Measurements from ENCODE around the gene EFL1. TPM values are rescaled to one million over a fixed set of nuclear protein-coding genes. Genes with fewer than 3 reads are reported as not detected.

The EFL1 gene
- total RNA-seq, 1 donor = 10.8 TPM

DNA sequence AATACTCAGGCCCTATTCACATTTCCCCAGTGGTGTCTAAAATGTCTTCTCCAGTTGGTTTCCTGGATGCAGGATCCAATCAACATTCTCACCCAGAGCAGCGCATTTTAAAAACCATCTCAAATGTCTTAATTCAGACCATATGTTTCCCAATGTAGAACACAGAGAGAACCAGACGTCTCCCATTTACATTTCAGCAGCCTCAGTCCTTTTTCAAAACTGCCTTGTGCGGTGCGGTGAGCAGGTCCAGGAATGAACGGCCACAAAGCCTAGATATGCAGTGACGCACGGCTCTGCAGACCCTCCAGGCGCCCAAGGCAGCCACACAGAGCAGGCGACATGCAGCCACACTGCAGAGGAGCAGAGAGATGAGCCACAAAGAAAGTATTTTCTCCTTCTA is 150.6 kb downstream of the EFL1 start:
- H3K4me1 ChIP-seq (ENCODE audit: insufficient read depth, low read length) = no peaks in the 10 kb centered on the region
- H3K9me3 ChIP-seq (ENCODE audit: low read depth, low read length) = no peaks in the 10 kb centered on the region
- H3K27me3 ChIP-seq (ENCODE audit: insufficient read depth, low read length) = no peaks in the 10 kb centered on the region
- no peak overlapping the region for H3K4me3 ChIP-seq (ENCODE audit: low read length)

DNA sequence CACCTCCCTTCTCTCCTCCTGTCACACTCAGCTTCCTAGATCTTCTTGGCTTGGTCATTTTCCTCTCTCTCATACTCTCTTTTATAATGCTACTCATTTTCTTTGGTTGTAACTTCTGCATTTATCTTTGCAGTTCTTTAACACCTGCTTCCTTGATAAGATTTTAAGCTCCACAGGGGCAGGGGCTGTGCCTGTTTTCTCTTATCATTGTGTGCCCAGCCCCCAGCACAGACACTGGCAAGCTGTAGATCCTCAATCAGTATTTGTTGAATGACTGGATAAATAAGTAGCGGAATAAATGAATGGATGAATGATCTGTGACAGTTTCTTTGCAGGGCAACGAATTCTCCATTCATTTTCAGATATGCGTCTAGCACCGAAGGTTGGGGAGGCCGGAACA is 152.4 kb downstream of the EFL1 start:
- no peaks in the 10 kb centered on the region for H3K9me3 ChIP-seq (ENCODE audit: low read depth, low read length)
- H3K4me1 ChIP-seq (ENCODE audit: insufficient read depth, low read length) = no peaks in the 10 kb centered on the region
- H3K4me3 ChIP-seq (ENCODE audit: low read length) = no peak overlapping the region
- no peaks in the 10 kb centered on the region for H3K27me3 ChIP-seq (ENCODE audit: insufficient read depth, low read length)

DNA sequence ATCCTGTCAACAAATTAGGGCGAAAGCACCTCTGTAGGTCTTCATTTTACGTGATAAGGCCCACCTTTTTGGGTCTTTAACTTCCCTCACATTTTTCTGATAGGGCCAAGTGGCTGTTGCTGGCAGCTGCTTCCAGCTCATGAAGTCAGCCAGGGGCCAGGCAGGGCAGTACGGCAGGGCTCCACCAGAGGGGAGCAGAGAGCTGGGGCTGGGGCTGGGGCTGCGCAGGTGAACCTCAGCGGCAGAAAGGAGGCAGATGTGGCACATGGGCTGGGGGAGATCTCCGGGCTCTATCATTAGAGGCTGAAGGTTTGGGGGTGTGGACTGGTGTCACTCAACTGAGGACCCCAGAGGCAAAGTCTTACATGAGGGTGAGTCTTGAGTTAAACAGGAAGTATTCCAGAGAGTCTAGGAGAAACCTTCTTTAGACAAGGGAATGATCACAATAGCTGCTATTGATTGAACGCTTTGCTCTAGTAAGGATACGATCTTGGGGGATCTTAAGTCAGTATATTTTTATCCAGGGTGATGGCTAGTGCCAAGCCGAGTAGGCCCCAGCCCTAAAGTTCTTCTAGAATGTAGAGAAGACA is 153.9 kb downstream of the EFL1 start:
- H3K9me3 ChIP-seq (ENCODE audit: low read depth, low read length) = no peaks in the 10 kb centered on the region
- H3K4me1 ChIP-seq (ENCODE audit: insufficient read depth, low read length) = no peaks in the 10 kb centered on the region
- H3K4me3 ChIP-seq (ENCODE audit: low read length) = no peak overlapping the region
- no peaks in the 10 kb centered on the region for H3K27me3 ChIP-seq (ENCODE audit: insufficient read depth, low read length)

DNA sequence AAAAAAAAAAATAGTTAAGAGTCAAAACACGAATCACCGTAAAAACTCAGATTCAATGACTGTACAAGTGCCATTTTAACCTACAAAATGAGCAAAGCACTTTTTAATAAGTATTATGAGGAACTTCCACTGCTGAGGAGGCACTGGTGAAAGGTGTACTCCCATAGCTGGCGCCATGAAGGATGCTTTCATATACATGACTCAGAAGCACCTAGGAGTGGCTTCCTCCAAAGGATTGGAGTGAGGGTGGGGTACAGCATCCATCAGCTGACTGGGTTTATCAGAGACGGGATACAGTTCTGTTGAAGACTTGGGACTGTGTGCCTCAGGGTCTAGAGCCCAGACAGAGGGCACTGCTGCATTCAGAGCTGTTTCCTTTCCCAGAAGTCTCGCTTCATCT is 155.9 kb downstream of the EFL1 start:
- H3K4me1 ChIP-seq (ENCODE audit: insufficient read depth, low read length) = no peaks in the 10 kb centered on the region
- no peaks in the 10 kb centered on the region for H3K27me3 ChIP-seq (ENCODE audit: insufficient read depth, low read length)
- no peaks in the 10 kb centered on the region for H3K9me3 ChIP-seq (ENCODE audit: low read depth, low read length)
- no peak overlapping the region for H3K4me3 ChIP-seq (ENCODE audit: low read length)

DNA sequence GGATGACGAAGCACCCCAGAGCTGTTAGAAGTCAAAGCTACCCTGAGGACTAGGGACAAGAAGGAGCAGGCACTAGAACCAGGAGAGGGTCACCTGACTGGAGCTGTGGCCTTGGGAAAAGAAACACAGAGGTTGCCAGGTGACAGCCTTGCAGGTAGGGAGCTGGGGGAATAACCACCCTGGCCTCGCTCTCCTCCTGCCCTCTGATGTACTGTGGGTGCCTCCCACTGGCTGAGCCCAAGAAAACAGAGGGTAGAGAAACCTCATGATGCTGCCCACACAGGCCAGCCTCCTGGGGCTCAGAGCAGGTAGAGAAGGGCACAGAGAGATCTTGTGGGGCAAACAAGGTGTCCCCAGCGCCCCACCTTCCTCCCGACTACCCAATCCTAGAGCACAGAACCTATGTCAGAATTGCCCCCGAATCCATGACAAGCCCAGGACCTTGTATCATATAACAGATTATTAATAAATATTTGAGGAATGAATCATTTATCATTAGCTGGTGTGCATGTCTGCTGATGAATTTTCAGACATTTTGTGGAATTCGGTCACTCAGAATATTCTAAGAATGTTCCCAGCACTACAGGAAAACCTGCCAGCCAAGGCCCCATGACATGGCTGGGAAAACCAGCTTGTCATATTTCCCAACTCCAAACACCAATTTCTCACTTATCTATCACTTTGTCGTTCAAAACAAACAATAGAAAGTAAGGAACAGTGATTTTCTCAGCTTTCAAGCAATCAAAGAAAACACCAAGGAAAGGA is 156.9 kb downstream of the EFL1 start:
- H3K27me3 ChIP-seq (ENCODE audit: insufficient read depth, low read length) = no peaks in the 10 kb centered on the region

DNA sequence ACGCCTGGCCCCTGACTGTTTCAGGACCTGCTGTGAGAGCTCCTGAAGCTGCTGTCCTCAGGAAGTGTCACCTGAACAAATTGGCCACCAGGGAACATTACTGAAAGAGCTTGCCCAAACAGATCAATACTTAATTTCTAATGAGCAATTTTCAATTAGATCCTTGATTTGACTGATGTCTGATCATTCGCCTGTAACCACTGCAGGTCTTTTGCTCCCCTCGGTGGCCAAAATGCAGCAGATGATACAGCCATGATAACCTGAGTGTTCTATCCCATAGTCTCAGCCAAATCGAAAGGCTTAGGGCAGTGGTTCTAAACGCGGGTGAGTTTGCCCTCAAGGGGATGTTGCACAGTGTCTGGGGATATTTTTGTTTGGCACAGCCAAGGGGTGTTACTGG is 159.1 kb downstream of the EFL1 start:
- Histone ChIP-seq H3K4me3 (ENCODE audit: low read length) (no peak overlapping the region), H3K9me3 (ENCODE audit: low read depth, low read length) (no peaks in the 10 kb centered on the region), H3K27me3 (ENCODE audit: insufficient read depth, low read length) (no peaks in the 10 kb centered on the region), H3K4me1 (ENCODE audit: insufficient read depth, low read length) (no peaks in the 10 kb centered on the region)

More for the DNA sequence above, 156.9 kb downstream of the EFL1 start:
- H3K4me1 ChIP-seq (ENCODE audit: insufficient read depth, low read length) = no peaks in the 10 kb centered on the region
- no peak overlapping the region for H3K4me3 ChIP-seq (ENCODE audit: low read length)
- no peaks in the 10 kb centered on the region for H3K9me3 ChIP-seq (ENCODE audit: low read depth, low read length)

DNA sequence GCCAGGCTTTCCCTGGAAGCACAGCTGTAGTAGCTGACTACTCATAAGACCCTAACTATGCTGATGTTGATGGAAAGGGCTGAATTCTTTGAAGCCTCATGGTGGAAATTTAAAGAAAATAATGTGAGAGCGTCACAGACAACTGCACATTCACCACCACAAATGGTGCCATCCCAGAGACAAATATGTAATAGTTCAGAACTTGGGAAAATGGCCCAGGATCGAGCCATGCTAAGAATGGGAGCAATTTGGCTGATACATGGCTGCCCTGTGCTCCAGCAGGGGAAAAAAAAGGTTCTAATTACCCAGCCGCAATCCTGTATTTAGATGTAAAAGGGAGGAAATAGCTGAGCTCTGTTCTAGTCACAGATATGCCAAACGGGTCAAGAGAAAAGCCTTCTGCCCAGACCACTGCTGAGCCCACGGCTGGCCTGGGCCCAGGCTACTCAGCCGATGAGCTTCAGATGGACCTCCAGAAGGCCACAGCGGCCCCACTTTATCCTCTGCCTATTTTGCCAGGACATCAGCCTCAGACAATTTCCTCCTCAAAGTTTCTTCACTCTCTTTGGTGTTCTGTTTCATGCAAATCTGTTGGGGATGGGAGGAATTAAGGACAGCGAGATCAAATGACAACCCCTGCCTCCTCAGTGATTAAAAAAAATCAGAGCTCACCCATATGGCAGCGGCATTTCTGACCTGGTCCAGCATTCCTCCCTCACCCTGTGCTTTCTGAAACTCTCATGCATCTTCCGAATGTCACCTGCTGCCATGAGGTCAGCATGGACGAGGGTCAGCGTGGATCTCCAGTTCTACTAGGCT is 162.2 kb downstream of the EFL1 start:
- no peaks in the 10 kb centered on the region for H3K4me1 ChIP-seq (ENCODE audit: insufficient read depth, low read length)
- H3K27me3 ChIP-seq (ENCODE audit: insufficient read depth, low read length) = no peaks in the 10 kb centered on the region
- no peaks in the 10 kb centered on the region for H3K9me3 ChIP-seq (ENCODE audit: low read depth, low read length)
- H3K4me3 ChIP-seq (ENCODE audit: low read length) = no peak overlapping the region

DNA sequence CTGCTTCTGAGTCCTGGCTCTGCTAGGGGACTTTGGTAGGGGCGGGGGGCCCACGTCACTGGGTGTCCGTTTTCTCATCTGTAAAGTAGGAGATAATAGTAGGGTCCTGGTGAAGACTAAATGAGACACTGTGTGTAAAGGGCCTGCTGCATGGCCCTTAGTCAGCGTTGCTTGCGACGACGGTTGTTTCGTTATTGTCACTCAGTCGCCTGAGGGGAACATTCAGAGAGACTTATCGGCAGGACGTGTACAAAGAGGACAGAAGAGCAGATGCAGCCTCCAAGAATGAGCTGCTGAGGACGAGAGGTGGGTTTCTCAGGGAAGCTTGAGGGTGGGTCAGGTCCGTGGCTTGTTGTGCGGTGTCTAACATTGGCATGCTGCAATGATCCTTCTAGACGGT is 163.9 kb downstream of the EFL1 start:
- no peaks in the 10 kb centered on the region for H3K27me3 ChIP-seq (ENCODE audit: insufficient read depth, low read length)
- no peaks in the 10 kb centered on the region for H3K9me3 ChIP-seq (ENCODE audit: low read depth, low read length)
- H3K4me1 ChIP-seq (ENCODE audit: insufficient read depth, low read length) = no peaks in the 10 kb centered on the region
- H3K4me3 ChIP-seq (ENCODE audit: low read length) = no peak overlapping the region

DNA sequence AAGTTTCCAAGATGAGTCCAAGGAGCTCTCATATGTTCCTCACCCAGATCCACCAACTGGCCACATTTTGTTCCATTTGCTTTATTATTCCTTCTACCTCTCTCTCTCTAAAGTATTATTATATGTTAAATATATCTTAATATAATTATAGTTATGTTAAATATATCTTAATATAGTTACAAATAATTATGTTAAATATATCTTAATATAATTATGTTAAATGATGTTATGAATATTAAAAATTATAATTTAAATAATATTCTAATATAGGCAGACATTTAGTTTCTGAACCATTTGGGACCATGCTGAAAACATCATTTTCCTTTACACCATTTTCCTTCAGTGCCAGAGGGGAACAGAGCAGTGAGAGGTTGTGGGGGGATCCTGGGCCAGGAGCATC is 166.7 kb downstream of the EFL1 start:
- Histone ChIP-seq H3K27me3 (ENCODE audit: insufficient read depth, low read length) (no peaks in the 10 kb centered on the region), H3K9me3 (ENCODE audit: low read depth, low read length) (no peaks in the 10 kb centered on the region), H3K4me1 (ENCODE audit: insufficient read depth, low read length) (no peaks in the 10 kb centered on the region), H3K4me3 (ENCODE audit: low read length) (no peak overlapping the region)

DNA sequence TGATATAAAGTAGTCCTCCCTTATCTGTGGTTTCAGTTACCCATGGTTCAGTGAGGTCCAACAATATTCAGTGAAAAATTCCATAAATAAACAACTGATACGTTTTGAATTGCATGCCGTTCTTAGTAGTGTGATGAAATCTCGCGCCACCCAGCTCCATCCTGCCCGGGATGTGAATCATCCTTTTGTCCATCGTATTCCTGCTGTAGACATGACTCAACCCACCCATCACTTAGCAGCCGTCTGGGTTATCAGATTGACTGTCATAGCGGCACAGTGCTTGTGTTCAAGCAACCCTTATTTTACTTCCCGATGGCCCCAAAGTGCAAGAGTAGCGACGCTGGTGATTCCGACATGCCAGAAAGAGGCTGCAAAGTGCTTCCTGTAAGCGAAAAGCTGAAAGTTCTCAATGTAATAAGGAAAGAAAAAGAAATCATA is 168.7 kb downstream of the EFL1 start:
- H3K27me3 ChIP-seq (ENCODE audit: insufficient read depth, low read length) = no peaks in the 10 kb centered on the region
- H3K4me1 ChIP-seq (ENCODE audit: insufficient read depth, low read length) = no peaks in the 10 kb centered on the region
- no peak overlapping the region for H3K4me3 ChIP-seq (ENCODE audit: low read length)
- H3K9me3 ChIP-seq (ENCODE audit: low read depth, low read length) = no peaks in the 10 kb centered on the region

DNA sequence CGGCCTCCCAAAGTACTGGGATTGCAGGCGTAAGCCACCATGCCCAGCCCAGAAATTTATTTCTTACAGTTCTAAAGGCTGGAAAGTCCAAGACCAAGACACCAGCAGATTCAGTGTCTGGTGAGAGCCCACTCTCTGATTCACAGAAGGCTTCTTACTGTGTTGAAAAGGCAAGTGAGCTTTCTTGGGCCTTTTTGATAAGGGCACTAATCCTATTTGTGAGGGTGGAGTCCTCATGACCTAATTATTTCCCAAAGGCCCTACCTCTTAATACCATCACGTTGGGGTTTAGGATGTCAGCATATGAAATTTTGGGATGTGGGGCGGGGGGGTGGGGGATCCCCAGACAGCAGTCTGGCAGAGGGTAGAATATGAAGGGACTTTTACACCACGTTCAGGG is 169.2 kb downstream of the EFL1 start:
- no peaks in the 10 kb centered on the region for H3K27me3 ChIP-seq (ENCODE audit: insufficient read depth, low read length)
- H3K4me1 ChIP-seq (ENCODE audit: insufficient read depth, low read length) = no peaks in the 10 kb centered on the region
- no peaks in the 10 kb centered on the region for H3K9me3 ChIP-seq (ENCODE audit: low read depth, low read length)
- H3K4me3 ChIP-seq (ENCODE audit: low read length) = no peak overlapping the region

DNA sequence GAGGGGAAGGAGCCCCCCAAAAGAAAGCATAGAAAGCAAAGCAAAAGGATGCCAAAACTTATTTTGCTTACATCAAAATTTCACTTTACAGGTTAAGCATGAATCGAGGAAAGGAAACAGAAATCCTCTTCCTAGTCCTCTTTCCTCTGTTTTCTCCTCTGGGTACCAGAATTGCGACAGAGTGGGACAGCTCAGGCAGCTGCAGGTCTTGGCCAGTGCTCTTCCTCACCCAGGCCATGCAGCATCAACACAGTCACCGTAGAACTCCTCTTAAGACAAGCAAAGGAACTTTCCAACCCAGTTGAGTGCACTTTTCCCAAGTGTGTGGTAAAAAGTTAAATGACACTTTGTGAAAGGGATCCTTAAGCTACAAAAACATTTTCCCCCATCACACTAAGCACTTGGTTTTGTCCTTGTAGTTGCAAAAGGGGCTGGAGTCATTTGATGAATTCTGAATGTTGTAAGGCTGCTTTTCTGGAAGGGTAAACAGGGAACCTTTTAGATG is 170.8 kb downstream of the EFL1 start:
- H3K4me1 ChIP-seq (ENCODE audit: insufficient read depth, low read length) = no peaks in the 10 kb centered on the region
- H3K27me3 ChIP-seq (ENCODE audit: insufficient read depth, low read length) = no peaks in the 10 kb centered on the region
- no peak overlapping the region for H3K4me3 ChIP-seq (ENCODE audit: low read length)
- no peaks in the 10 kb centered on the region for H3K9me3 ChIP-seq (ENCODE audit: low read depth, low read length)

DNA sequence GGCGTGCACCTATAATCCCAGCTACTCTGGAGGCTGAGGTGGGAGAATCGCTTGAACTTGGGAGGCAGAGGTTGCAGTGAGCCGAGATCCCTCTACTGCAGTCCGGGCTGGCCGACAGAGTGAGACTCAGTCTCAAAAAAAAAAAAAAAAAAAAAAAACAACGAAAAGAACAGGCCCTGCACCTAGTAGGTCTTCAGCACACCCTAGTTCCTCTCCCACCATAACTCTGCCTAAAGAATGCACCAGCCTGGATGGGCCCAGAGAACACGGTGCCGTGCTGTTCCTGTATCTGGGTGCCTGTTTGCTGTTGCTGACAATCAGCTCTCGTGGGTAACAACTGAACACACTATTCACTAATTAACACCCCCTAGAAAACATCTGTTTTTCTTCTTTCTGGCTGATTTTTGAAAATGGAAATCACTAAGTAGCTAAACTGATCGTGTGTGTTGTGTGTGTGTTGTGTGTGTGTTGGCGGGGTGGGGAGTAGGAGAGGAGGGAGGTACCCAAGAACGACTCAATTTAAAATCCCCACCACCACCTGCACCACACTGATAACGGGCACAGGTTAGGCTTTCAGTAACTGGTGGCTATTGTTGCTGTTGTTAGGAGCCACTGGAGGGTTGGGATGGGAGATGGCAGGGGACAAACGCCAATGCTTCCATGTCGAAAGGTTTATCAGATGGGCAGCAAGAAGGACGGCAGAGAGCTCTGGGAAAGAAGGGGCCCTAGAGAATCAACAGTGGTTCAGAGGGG is 176.1 kb downstream of the EFL1 start:
- Histone ChIP-seq H3K4me3 (ENCODE audit: low read length) (no peak overlapping the region), H3K9me3 (ENCODE audit: low read depth, low read length) (no peaks in the 10 kb centered on the region), H3K27me3 (ENCODE audit: insufficient read depth, low read length) (no peaks in the 10 kb centered on the region), H3K4me1 (ENCODE audit: insufficient read depth, low read length) (no peaks in the 10 kb centered on the region)

DNA sequence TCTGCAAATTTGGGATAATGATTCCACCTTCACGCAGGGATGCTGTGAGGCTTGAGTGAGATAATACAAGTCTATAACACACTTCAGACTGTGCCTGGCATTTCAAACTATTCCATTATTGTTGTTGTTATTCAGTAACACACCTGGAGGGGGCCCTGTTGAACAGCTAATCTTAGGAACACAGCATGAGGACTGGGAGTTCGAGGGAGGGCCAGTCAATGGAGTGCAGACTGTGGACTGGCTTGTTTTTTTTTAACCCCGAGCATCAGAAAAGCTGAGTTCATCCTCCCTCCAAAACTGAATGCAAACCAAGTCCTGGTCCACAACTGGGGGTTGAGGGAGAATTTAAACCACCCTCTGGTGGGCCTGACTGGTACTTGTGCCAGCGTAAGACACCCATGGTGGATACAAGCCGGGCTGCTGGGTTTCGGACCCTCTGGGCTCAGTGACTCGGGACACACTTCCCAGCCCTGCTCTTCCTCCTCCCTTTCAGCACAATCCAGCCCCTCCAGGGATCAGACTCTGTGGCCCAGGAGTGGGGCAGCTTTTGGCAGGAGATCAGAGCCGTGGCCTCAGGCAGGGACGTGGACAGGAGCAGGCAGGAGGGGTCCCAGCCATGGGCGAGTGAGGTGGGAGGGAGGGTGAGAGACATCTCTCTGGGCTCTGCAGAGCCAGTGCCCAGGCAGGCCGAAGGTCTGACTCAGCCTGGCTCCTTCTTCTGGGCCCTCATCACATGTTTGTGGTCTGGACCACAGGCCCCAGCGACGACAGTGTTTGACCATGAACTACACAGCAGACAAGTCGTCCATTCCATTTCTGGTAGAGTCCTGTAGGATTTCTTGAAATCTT is 180.4 kb downstream of the EFL1 start:
- H3K4me3 ChIP-seq (ENCODE audit: low read length) = no peak overlapping the region

More for the DNA sequence above, 180.4 kb downstream of the EFL1 start:
- Histone ChIP-seq H3K27me3 (ENCODE audit: insufficient read depth, low read length) (no peaks in the 10 kb centered on the region), H3K4me1 (ENCODE audit: insufficient read depth, low read length) (no peaks in the 10 kb centered on the region), H3K9me3 (ENCODE audit: low read depth, low read length) (no peaks in the 10 kb centered on the region)
